SH-SY5Y (cell line): Measurements from ENCODE around the gene MAP4K1.

Source experiments
- GATA2 ChIP-seq: IDR thresholded peaks from 2 replicates; pipeline ENCODE4 v1.6.1; 2011; ENCODE audit warnings: mild to moderate bottlenecking, low read depth, low read length
- GATA3 ChIP-seq: IDR thresholded peaks from 2 replicates; pipeline ENCODE4 v1.6.1; 2011; ENCODE audit warnings: low read depth, mild to moderate bottlenecking, low read length, moderate library complexity

Gene MAP4K1

GRCh38 chr19:38618590-38619360 lies 1.0 kb upstream of the MAP4K1 start, which contains the start of gene EIF3K:
Gene EIF3K, plus strand, starts transcription at chr19:38619188. Its CDS starts 81 bp downstream, at chr19:38619269.
- no peak for TF ChIP-seq GATA2
- TF ChIP-seq GATA3, result no peak

- TF ChIP-seq GATA3, result no peak
- no peak for TF ChIP-seq GATA2
These were observed 430 bp downstream of the MAP4K1 start for GRCh38 chr19:38617283-38617763.

- no peak for TF ChIP-seq GATA3
- TF ChIP-seq GATA2, result no peak
These were observed 1.5 kb downstream of the MAP4K1 start for GRCh38 chr19:38616265-38616664.

GRCh38 chr19:38615007-38615581 lies 2.7 kb downstream of the MAP4K1 start:
- TF ChIP-seq GATA3 (no peak), GATA2 (no peak)

GRCh38 chr19:38614289-38614688 lies 3.5 kb downstream of the MAP4K1 start:
- TF ChIP-seq GATA3 (no peak), GATA2 (no peak)

- TF ChIP-seq GATA3 (no peak), GATA2 (no peak)
These were observed 11.6 kb downstream of the MAP4K1 start for GRCh38 chr19:38606131-38606530.

GRCh38 chr19:38599722-38600121 lies 18.0 kb downstream of the MAP4K1 start:
- TF ChIP-seq GATA3 (no peak), GATA2 (no peak)

- TF ChIP-seq GATA3 (no peak), GATA2 (no peak)
These were observed 20.7 kb downstream of the MAP4K1 start for GRCh38 chr19:38597075-38597474.

GRCh38 chr19:38596057-38596981 lies 21.4 kb downstream of the MAP4K1 start:
- TF ChIP-seq GATA3, result no peak

GRCh38 chr19:38592940-38593339 lies 24.8 kb downstream of the MAP4K1 start:
- no peak for TF ChIP-seq GATA3

- TF ChIP-seq GATA2 (no peak), GATA3 (no peak)
These were observed 29.7 kb downstream of the MAP4K1 start for GRCh38 chr19:38588041-38588440.

GRCh38 chr19:38587562-38587961 lies 30.2 kb downstream of the MAP4K1 start:
- no peak for TF ChIP-seq GATA2
- no peak for TF ChIP-seq GATA3

GRCh38 chr19:38583985-38584305 lies 33.8 kb downstream of the MAP4K1 start:
- no peak for TF ChIP-seq GATA2
- no peak for TF ChIP-seq GATA3

- TF ChIP-seq GATA2, result no peak
- TF ChIP-seq GATA3, result no peak
These were observed 34.4 kb downstream of the MAP4K1 start for GRCh38 chr19:38583219-38583984.
